ENCODE data around the gene ADGRD1.
"Not testable (repeated sequence)": the region's sequence is repeated elsewhere in the genome, so short reads cannot be mapped to it uniquely, and the experiment has no call there.

- not testable (repeated sequence) for TF ChIP-seq CTCF (IDR thresholded peaks at IDR 0.05; ENCODE audit: insufficient read depth, low read length); REST (IDR thresholded peaks at IDR 0.05; ENCODE audit: insufficient replicate concordance, low read depth); GABPA (IDR thresholded peaks at IDR 0.05; ENCODE audit: low read depth); POLR2AphosphoS5 (IDR thresholded peaks at IDR 0.05; ENCODE audit: low read depth); SPI1 (IDR thresholded peaks at IDR 0.05; ENCODE audit: borderline replicate concordance, low read depth)
These were observed 118.2 kb downstream of the ADGRD1 start for GRCh38 chr12:131071950-131072349.
